Measurements from ENCODE around the gene SEPTIN5.
"Not testable (repeated sequence)": the region's sequence is repeated elsewhere in the genome, so short reads cannot be mapped to it uniquely, and the experiment has no call there.

The SEPTIN5 gene

DNA sequence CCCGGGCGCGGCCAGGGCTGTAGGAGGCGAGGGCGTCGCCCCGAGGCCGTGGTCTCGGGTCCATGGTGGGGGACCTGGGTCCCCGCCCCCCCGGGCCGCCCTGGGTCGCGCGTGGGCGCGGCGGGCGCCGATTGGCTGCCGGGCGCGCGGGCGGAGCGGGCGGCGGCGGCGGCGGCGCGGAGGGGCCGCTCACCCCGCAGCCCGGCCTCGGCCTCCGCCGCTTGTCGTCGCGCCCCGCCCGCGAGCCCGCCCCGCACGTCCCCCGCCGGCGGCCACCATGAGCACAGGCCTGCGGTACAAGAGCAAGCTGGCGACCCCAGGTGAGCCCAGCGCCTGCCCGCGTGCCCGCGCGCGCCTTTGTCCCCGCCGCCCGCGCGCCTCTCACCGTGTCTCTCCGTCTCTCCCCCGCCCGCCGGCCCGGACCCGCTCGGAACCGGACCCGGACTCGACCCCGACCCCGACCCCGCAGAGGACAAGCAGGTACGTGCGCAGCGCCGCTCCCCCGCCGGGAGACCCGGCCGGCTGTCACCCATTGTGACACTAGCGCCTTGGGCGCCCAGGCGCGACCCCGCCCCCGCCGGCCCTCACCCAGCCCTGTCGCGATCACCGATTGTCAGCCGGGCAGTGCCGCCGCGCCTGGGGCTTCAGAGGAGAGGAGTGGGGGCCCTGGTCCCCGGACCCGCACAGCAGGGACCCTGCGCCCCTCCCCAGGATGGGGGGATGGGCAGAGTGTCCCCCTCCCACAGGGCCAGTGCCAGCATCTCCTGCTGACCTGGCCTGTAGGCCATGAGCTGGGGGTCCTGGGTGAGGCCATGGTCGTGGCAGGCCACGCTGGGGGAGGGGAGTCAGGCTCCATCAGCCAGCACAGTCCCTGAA lies at the start of gene SEPTIN5:
TSS of gene SEPTIN5 (plus strand) at position 192 of the 876 bp plus-strand sequence. CDS start at position 278, 86 bp downstream.
- DNase-seq: no peak

DNA sequence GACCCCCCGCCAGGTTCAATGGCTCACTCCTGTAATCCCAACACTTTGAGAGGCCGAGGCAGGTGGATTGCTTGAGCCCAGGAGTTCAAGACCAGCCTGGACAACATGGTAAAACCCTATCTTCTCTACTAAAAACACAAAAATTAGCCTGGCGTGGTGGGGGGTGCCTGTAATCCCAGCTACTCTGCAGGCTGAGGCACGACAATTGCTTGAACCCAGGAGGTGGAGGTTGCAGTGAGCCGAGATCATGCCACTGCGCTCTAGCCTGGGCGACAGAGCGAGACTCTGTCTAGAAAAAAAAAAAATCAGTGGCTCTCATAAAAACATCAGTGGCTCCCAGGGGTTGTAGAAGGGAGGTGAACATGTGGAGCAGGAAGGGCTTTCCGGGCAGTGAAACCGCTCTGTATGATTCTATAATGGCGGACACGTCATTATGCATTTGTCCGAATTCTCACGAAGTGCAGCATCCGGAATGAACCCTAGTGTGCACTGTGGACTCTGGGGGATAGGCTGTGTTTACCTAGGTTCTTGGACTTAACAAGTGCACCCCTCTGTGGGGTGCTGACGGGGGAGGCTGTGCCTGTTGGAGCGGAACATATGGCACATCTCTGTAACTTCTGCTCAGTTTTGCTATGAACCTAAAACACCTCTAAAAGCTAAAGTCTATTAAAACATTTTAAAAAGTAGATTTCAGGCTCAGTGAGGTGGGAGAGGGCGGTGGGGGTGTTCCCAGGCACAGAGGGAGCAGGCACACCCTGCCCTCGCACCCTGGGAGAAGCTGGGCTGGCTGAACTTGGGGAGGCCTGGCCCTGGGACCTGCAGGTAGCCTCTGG lies 49.1 kb upstream of the SEPTIN5 start:
- no peak for DNase-seq

DNA sequence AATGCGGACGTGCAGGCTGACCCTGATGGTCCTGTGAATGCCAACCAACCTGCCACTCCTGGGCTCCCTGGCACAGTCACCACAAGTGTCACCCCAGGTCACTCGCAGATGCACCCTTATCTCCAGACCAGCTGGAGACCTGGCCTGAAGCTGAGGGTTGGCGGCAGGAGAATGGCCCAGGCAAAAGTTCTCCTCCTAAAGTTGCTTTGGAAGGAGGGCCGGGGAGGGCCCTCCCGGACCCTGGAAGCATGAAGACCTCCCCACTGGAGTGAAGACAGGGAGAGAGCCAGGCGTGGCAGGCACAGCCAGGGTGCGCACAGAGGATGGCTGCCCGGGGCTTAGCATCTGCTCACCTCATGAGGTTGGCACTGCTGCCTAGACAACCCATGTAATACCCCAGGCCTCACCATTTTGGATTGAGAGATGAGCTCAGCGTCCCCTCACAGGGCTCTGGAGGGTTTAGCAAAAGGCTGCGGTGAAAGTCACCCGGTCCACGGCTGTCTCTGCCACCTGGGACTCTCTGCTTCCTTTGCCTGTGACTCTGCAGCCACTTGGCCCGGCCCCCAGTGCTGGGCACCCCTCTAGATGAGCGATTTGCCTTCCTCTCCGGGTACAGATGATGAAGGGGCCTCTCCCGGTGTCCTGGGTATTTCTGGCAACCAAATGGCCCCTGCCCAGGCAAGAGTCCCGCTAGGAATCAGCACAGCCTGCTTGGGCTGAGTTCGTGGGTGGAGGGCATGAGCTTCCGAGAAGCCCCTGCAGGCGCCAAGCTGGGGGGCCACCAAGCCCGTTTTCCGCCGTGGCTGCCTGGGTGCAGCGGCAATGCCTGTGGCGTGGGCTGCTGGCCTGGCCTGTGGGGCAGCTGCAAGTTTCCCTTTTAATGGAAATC lies 48.3 kb upstream of the SEPTIN5 start:
- DNase-seq: no peak

GRCh38 chr22:19666673-19667593 lies 47.4 kb upstream of the SEPTIN5 start:
- DNase-seq: no peak

DNA sequence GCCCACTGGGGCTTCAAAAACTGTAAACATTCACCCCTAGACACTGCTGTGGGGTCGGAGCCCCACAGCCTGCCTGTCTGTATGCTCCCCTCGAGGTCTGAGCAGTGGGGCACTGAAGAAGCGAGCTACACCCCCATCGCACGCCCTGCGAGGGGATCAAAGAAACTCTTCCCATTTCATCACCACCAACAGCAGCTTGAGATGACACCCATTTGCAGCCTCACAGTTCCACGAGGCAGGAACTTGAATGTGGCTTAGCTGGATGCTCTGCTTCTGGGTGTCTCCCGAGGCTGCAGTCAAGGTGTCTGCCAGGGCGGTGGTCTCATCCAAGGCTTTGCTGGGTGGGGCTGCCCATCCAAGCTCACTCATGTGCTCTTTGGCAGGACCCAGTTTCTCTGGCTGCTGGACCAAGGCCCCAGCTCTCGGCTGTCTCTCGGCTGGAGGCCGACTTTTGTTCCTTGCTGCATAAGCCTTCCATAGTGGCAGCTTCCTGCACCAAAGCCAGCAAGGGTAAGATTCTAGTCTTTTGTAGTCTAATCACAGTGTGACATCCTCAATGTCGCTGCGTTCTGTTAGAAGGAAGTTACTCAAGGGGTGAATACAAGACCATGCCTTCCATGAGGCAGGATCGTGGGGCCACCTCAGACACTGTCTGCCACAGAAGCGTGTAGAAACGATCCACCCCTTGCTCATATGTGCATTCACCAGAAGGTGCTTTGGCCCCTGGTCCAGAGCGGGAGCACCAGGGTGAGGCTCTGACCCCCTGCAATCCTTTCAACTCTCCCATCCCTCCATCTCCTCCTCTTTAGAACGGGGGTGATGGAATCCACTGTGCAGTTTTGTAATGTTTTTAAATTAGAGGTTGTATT lies 46.2 kb upstream of the SEPTIN5 start:
- DNase-seq: no peak

- DNase-seq: no peak
These were observed 45.6 kb upstream of the SEPTIN5 start for GRCh38 chr22:19668748-19669147.

GRCh38 chr22:19669570-19669969 lies 44.7 kb upstream of the SEPTIN5 start:
- DNase-seq: no peak

DNA sequence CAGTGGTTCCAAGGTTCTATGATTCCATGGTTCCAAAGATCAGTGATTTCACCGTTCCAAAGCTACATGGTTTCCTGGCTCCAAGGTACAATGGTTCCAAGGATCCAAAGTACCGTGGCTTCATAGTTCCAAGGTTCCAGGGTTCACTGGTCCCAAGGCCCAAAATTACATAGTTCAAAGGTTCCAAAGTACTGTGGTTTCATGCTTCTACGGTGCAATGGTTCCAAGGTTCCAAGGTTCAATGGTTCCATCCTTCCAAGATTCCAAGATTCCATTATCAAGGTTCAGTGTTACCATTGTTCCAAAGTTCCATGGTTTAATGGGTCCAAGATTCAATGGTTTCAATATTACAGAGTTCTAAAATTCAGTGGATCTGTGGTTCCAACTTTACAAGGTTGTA lies 43.0 kb upstream of the SEPTIN5 start:
- no peak for DNase-seq

DNA sequence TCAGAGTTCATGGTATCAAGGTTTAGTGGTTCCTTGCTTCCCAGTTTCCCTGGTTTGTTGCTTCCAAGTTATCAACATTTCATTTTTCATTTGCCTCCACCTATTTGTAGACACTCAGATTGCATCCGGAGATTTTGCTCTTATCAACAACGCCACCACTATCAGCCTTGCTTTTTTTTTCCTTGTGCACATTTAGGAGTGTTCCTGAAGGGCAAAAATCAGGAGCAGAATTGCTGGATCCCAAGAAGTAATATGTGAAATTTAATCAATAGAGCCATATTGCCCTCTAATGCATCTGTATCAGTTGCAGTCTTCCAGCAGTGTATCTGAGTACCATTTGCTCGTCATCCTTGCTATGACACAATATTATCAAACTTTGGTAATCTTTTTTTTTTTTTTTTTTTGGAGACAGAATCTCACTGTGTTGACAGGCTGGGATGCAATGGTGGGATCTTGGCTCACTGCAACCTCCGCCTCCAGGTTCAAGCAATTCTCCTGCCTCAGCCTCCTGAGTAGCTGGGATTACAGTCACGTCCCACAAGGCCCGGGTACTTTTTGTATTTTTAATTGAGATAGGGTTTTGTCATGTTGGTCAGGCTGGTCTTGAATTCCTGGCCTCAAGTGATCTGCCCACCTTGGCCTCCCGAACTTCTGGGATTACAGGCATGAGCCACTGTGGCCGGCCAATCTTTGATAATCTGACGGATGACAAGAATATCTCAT lies 42.1 kb upstream of the SEPTIN5 start:
- no peak for DNase-seq

DNA sequence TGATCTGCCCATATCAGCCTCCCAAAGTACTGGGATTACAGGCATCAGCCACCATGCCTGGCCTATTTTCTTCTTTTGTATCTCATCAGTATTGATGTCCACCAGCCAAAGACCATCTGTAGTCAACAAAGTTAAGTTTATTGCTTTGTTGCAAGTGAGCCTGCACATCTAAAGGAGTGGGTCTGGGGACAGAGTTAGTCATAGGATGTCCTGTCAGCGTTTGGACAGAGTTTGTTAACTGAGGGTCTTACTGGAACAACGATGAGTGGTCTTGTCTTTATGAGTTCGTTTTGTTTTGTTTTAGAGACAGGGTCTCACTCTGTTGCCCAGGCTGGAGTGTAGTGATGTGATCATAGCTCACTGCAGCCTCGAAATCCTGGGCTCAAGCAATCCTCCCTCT lies 40.6 kb upstream of the SEPTIN5 start:
- DNase-seq: no peak

DNA sequence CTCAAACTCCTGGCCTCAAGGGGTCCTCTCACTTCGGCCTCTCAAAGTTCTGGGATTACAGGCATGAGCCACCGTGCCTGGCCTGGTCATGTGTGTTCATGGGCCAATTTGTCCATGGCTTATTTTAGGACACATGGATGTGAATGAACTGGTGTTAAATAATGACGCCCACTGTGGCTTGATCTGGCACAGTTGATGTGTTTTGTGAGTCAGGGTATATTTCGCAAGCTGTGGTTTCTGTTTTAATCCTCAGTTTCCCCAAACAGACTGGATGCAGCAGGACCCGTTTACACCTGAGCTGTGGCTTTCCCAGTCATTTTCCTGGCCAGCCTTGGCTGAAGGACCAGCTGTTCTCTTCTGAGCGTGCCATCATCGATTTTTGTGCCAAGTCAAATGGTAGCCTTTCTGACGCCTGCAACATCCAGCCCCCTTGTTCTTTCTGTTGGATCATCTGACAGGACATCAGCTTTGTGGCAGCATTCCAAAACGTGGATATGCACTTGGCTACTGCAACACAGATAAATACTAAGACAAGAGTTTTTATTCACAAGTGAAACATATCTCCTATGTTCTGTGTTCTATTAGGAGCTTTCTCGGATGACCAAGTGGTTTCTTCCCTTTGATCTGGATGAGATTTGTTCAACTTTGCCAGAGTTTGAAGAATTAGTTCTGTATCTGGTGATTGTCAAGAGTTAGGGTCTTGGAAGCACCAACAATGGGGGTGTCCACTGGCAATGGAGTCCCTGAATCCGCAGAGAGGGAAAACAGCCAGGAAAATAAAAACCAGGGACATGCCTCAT lies 40.0 kb upstream of the SEPTIN5 start:
- no peak for DNase-seq

GRCh38 chr22:19674929-19675253 lies 39.4 kb upstream of the SEPTIN5 start:
- no peak for DNase-seq

DNA sequence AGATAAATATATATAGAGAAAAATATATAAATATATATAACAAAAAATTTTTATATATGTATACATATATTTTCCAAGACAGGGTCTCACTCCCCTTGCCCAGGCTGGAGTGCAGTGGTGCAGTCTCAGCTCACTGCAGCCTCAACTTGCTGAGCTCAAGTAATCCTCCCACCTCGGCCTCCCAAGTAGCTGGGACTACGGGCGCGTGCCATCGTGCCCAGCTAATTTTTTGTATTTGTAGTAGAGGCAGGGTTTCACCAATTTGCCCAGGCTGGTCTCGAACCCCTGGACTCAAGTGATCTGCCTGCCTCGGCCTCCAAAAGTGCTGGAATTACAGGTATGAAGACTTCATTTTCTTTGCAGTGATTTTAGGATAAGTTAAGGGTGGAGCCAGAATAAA lies 38.9 kb upstream of the SEPTIN5 start:
- no peak for DNase-seq

DNA sequence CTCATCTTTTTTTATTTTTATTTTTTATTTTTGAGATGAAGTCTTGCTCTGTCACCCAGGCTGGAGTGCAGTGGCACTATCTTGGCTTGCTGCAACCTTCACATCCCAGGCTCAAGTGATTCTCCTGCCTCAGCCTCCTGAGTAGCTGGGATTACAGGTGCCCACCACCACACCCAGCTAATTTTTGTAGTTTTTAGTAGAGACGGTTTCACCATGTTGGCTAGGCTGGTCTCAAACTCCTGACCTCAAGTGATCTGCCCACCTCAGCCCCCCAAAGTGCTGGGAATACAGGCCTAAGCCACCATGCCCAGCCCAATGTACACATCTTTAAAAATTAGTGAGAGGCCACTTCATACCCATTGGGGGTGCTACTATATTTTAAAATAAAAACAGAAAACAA lies 37.9 kb upstream of the SEPTIN5 start:
- not testable (repeated sequence) for DNase-seq

GRCh38 chr22:19678949-19679521 lies 35.3 kb upstream of the SEPTIN5 start:
- DNase-seq: no peak

- peak; percentile 32 for DNase-seq
These were observed 34.7 kb upstream of the SEPTIN5 start for GRCh38 chr22:19679522-19680101.

DNA sequence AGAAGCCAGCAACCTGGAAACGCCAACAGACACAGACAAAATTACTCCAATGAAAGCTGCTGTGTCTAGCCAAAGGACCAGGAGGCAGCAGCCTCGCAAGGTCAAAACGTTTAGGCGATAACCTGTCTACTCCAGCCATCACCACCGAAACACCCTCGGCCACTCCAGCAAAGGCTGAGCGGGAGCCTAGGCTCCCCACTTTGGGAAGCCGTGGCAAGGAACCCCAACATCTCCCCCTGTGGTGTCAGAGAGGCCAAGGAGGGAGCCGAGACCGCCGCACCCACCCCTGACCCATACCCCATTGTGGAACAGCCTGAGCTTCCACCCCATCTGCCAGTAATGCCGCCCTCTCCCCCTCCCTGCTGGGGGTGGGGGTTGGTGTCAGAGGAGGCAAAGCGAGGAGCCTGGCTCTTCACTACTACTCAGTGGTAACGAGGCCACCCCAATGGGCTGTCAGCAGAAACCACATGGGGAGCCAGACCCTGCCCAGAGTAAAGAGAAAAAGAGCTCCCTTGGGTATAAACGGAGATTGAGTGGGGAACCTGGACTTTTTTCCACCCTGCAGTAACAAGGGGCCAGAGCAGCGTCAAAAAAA lies 33.9 kb upstream of the SEPTIN5 start:
- no peak for DNase-seq

Measured in CD4-positive, alpha-beta T cell treated with Interleukin-21 for 1 hour (primary cell).